Activated gamma-delta T cell treated with Interleukin-2 at 50 U/mL for 16 hours (primary cell): ENCODE results near the gene C2orf68.
"Not testable (repeated sequence)": the region's sequence is repeated elsewhere in the genome, so short reads cannot be mapped to it uniquely, and the experiment has no call there.

ENCODE experiments used
- DNase-seq: peaks from one replicate; pipeline ENCODE4 v3.0.0-alpha.2; 2020

C2orf68 gene

GRCh38 chr2:85623991-85624390, 12.1 kb upstream of the C2orf68 start:
- DNase-seq, result no peak

GRCh38 chr2:85621338-85621737, 9.5 kb upstream of the C2orf68 start:
- no peak for DNase-seq

- DNase-seq, result no peak
Observed at GRCh38 chr2:85619617-85620016, 7.8 kb upstream of the C2orf68 start.

- DNase-seq, result not testable (repeated sequence)
Observed at GRCh38 chr2:85617723-85618122, 5.9 kb upstream of the C2orf68 start.

GRCh38 chr2:85615413-85615728, 3.5 kb upstream of the C2orf68 start:
- no peak for DNase-seq

- not testable (repeated sequence) for DNase-seq
Observed at GRCh38 chr2:85614757-85615156, 2.9 kb upstream of the C2orf68 start.

GRCh38 chr2:85613717-85614515, 2.0 kb upstream of the C2orf68 start:
- DNase-seq, result no peak

GRCh38 chr2:85611217-85611704, 605 bp downstream of the C2orf68 start:
- DNase-seq, result no peak

GRCh38 chr2:85607268-85608215, 4.3 kb downstream of the C2orf68 start:
- DNase-seq, result no peak

DNA sequence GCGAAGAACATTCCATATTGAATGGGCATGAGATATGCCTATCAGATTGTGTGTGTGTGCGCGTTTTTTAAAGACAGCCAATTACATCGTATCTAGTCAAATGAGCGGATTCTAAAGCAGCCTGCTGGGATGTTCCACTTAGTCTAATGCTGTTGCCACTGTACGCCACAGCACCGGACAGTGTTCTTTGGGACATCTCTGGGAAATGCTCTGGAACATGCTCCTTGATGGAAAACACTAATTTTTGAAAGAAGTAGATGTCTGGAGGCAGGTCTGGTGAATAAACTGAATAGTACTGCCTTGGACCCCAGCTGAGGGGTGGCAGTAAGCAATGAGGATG, 5.8 kb downstream of the C2orf68 start:
- no peak for DNase-seq

DNA sequence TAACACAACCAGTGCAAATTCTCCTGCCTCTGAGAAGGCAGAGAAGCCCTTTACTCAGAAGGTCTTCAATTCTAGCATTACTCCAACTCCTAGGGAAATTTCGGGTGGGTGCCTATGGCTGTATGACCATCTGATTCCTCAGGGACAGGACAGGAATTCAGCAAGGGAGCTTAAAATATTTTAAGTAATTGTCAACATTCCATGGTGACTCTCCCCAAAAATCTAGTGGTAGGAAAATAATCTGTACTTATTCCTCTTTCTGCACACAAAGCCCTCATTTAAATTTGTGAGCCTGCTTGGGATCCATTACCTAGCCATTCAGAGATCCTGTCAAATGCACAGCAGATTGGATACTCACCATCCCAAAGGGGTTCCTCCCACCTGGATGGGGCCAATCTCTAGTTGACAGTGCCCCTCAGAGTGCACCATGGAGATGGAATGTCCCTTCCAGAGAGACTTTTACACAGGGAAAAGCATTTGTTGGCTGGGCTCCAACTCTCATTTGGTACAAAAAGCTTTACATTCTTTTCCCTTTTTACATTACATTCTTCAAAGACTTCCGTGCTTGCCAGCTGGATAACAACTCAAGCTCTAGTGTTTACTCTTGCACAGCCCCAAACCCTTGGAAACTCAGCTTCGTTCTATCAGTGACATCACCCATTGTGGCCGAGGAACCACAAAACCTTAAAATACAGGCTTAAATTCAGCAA, 6.3 kb downstream of the C2orf68 start:
- no peak for DNase-seq

DNA sequence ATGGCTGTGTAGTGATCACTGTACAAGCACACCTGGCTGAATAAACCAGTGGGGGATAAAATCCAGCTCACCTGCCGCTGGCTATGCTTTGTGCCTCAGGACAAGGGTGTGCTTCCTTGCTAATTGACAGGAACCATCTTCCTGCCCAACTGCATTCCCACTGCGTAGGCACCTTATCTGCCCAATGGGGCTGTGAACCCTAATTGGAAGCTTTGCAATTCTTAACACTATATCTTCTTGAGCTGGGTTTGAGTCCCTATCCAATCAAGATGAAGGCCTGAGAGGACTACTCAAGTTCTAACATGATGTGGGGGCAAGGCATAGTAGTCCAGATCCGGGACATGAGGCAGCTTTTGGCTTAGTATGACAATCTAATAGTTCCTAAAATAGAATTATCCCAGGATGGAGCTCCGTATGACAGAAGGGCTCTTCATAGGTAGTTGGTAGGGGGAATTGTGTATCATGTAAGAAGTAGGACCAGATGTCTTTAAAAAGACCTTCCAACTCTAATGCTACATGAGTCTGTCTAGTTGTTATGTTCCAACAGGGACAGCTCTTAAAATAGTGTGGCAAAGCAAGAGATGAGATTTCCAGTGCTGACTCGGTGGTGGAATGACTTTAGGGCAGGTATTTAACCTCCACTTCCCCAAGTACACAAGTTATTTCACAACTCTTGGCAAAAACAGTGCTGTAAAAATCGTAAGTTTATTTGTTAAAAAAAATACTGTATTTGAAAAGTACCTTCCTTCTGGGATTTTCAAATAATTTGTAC, 7.1 kb downstream of the C2orf68 start:
- no peak for DNase-seq

DNA sequence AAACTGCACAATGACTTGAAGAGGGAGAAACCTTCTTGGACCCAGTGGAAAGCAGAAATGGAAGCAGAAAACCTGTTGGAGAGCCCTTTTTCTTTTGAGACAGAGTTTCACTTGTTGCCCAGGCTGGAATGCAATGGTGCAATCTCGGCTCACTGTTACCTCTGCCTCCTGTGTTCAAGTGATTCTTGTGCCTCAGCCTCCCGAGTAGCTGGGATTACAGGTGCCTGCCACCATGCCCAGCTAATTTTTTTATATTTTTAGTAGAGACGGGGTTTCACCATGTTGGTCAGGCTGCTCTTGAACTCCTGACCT, 7.8 kb downstream of the C2orf68 start:
- not testable (repeated sequence) for DNase-seq

DNA sequence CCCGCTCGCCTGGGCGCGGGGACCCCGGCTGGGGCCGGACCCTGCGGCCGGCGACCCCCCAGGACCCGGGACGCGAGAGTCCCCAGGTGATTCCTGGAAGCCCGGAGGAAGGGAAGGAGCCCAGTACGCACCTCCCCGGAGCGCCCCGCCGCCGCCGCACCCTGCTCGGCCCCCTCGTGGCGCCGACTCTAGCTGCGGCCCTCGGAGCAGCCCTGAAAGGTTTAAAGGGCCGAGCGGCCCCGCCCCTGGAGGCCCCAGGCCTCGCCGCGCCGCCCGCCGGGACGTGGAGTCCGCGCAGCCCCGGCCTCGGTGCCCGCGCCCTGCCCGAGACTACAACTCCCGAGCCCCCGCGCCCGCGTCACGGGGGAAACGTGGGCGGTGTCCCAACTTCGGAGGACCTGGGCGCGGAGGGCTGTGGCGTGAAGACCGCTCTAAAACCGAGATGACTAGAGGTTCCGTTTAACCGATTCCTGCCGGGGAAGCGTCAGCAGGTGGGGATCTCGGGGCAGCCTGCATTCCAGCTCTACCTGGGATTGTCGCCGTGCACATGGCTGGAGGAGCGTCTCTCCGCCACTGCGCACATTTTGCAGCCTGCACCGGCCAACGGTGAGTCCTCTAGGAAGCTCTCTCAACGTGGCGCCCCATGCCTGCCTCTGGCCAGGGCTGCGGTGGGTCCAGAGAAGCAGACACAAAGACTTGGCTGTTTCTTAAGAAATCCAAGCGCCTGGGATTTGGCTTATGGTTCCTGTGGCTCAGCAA, 9.2 kb downstream of the C2orf68 start, which contains the start of gene TMEM150A:
TMEM150A (minus strand) TSS at position 223 of the 759 bp plus-strand sequence. CDS start 750 bp downstream, outside the sequence.
- peak; percentile 87 for DNase-seq

- DNase-seq, result no peak
Observed at GRCh38 chr2:85601771-85602475, 9.9 kb downstream of the C2orf68 start.

DNA sequence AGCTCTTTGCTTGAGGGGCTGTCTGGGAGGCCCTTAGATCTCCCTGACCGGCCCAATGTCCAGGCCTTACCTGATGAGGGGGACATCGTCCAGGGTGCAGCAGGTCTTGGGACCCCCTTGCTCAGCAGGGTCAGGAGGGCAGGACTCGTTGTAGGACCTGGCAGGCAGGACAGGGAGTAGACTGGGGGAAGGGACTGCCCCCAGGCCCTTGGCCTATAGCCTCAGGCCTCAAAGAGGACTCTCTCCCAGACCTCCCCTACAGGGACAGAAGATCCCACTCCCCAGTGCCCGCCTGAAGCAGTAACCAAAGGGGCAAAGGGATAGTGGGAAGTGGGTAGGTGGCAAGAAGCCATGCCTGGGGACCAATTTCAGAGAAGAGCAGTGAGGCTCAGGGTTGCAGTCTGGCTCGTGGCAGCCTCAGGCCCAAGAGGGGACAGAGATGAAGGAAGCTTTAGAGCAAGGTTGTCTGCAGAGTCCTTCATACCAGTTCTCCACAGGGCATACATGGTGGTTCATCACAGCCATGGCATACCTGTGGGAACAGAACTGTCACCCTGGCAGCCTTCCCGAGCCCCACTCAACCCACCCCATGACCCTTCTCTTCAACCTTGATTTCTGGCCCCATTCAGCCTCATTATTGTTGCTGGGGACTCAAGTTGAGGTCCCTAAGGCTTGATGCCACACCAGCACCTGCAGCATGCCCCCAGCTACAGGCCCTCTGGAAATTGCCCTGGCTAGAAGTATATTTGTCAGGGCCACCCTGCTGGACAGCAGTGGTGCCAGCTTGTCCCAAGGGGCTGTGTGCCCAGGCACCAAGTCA, 10.7 kb downstream of the C2orf68 start:
- no peak for DNase-seq

GRCh38 chr2:85600235-85600575, 11.7 kb downstream of the C2orf68 start:
- DNase-seq, result no peak

GRCh38 chr2:85599468-85600234, 12.2 kb downstream of the C2orf68 start:
- no peak for DNase-seq

GRCh38 chr2:85598594-85599340, 13.1 kb downstream of the C2orf68 start:
- no peak for DNase-seq
